H1 (cell line): ENCODE data around the gene PKP1. TPM values are rescaled to one million over a fixed set of nuclear protein-coding genes. Genes with fewer than 3 reads are reported as not detected.

ENCODE experiments used
- CTCF ChIA-PET: fragments of 300-600 bp; sonication (Branson Sonifier 250); formaldehyde crosslinking; loops from one replicate; lab custom pipeline; 2021; ENCODE audit not compliant: partially characterized antibody; lab: Charles Lee
- POLR2A ChIA-PET: fragments of 300-600 bp; sonication (Branson Sonifier 250); formaldehyde crosslinking; loops from one replicate; lab custom pipeline; 2021; ENCODE audit warnings: inconsistent platforms; ENCODE audit not compliant: partially characterized antibody; lab: Charles Lee
- DNase-seq, 2 experiments: peaks; one replicate each; pipeline versions ENCODE4 v3.0.0 to v3.0.0-alpha.2; 2010 to 2022; ENCODE audit warnings: low spot score in 2 of 2, low read depth in 1 of 2, mixed read lengths in 1 of 2
- FAIRE-seq: peaks from 2 replicates; lab custom pipeline; 2011; peaks lifted over from hg19 to GRCh38; lab: Jason Lieb, UNC
- H2AFZ ChIP-seq: 2 replicates; pipeline ENCODE4 v1.8.1; 2012; ENCODE audit warnings: low read length, inconsistent platforms
- H2AK5ac ChIP-seq: 2 replicates; pipeline ENCODE4 v1.6.1; 2013; ENCODE audit warnings: low read depth, low read length
- H2BK120ac ChIP-seq: replicated peaks from 2 replicates; pipeline ENCODE3; 2013; ENCODE audit warnings: low read depth, low read length, inconsistent platforms
- H2BK12ac ChIP-seq: 2 replicates; pipeline ENCODE4 v1.6.1; 2013; ENCODE audit warnings: low read depth, low read length
- H2BK15ac ChIP-seq: 2 replicates; pipeline ENCODE4 v1.6.1; 2013; ENCODE audit warnings: low read length
- H2BK20ac ChIP-seq: 2 replicates; pipeline ENCODE4 v1.6.1; 2013; ENCODE audit warnings: low read length
- H2BK5ac ChIP-seq: 2 replicates; pipeline ENCODE4 v1.6.1; 2013; ENCODE audit warnings: low read depth, low read length
- H3K14ac ChIP-seq: 2 replicates; pipeline ENCODE4 v1.6.1; 2013; ENCODE audit warnings: inconsistent platforms; ENCODE audit not compliant: insufficient read length
- H3K18ac ChIP-seq: 2 replicates; pipeline ENCODE4 v1.6.1; 2013; ENCODE audit warnings: low read length; ENCODE audit errors: extremely low read depth
- H3K23ac ChIP-seq: 2 replicates; pipeline ENCODE4 v1.6.1; 2013; ENCODE audit warnings: inconsistent platforms; ENCODE audit not compliant: insufficient read length
- H3K23me2 ChIP-seq: 2 replicates; pipeline ENCODE4 v1.6.1; 2013; ENCODE audit warnings: low read depth, low read length
- H3K27ac ChIP-seq: 2 replicates; pipeline ENCODE4 v1.6.1; 2011; ENCODE audit warnings: low read depth, low read length, inconsistent platforms
- H3K27me3 ChIP-seq, 4 experiments: replicated peaks in 1 of 4; 1 replicate in 1 of 4; 2 replicates in 3 of 4; pipeline versions ENCODE4 v1.6.1 to v1.8.1; 2011 to 2013; ENCODE audit warnings: low read length in 3 of 4, mild to moderate bottlenecking in 3 of 4, inconsistent platforms in 2 of 4, mixed read lengths in 2 of 4, moderate library complexity in 1 of 4; ENCODE audit not compliant: control insufficient read depth in 3 of 4, insufficient read depth in 3 of 4; ENCODE audit errors: extremely low read depth in 1 of 4
- H3K36me3 ChIP-seq, 4 experiments: 2 replicates each; pipeline versions ENCODE4 v1.6.1 to v1.8.1; 2011 to 2013; ENCODE audit warnings: mild to moderate bottlenecking in 4 of 4, low read length in 3 of 4, moderate library complexity in 2 of 4, control low read depth in 1 of 4, inconsistent platforms in 1 of 4; ENCODE audit not compliant: insufficient read depth in 4 of 4, control insufficient read depth in 2 of 4
- H3K4ac ChIP-seq: replicated peaks from 2 replicates; pipeline ENCODE3; 2013; ENCODE audit warnings: low read length, low read depth, mixed read lengths, inconsistent platforms; ENCODE audit not compliant: insufficient read length
- H3K4me1 ChIP-seq, 4 experiments: replicated peaks in 1 of 4; 1 replicate in 1 of 4; 2 replicates in 3 of 4; pipeline versions ENCODE4 v1.6.1 to v1.8.1; 2011 to 2013; ENCODE audit warnings: low read length in 3 of 4, inconsistent platforms in 2 of 4, mixed read lengths in 1 of 4; ENCODE audit not compliant: insufficient read depth in 4 of 4, control insufficient read depth in 3 of 4
- H3K4me2 ChIP-seq, 2 experiments: 2 replicates each; pipeline versions ENCODE4 v1.6.1 to v1.8.1; 2011 to 2013; ENCODE audit warnings: low read depth in 2 of 2, low read length in 2 of 2, control low read depth in 1 of 2, inconsistent platforms in 1 of 2, mild to moderate bottlenecking in 1 of 2; ENCODE audit not compliant: insufficient read depth in 1 of 2
- H3K4me3 ChIP-seq, 4 experiments: fragments of 200-600, 300-600 bp in 1 of 4; sonication (generic), shearing (Covaris generic), sonication (Bioruptor Twin) in 1 of 4; 2 replicates each; pipeline versions ENCODE4 v1.5.1 to v1.8.1; 2011 to 2016; ENCODE audit warnings: low read length in 4 of 4, low read depth in 3 of 4, control low read depth in 2 of 4, inconsistent platforms in 2 of 4, mild to moderate bottlenecking in 2 of 4, mixed read lengths in 1 of 4, moderate library complexity in 1 of 4; ENCODE audit not compliant: insufficient read depth in 2 of 4; ENCODE audit errors: extremely low read depth in 1 of 4
- H3K56ac ChIP-seq: replicated peaks from 2 replicates; pipeline ENCODE3; 2013; ENCODE audit warnings: low read depth, mild to moderate bottlenecking, mixed read lengths, low read length, inconsistent platforms; ENCODE audit not compliant: insufficient read length
- H3K79me1 ChIP-seq: 2 replicates; pipeline ENCODE4 v1.6.1; 2013; ENCODE audit warnings: low read depth, low read length, control low read depth
- H3K79me2 ChIP-seq, 2 experiments: 2 replicates each; pipeline versions ENCODE4 v1.6.1 to v1.8.1; 2012 to 2013; ENCODE audit warnings: low read length in 2 of 2, mild to moderate bottlenecking in 2 of 2, inconsistent platforms in 1 of 2; ENCODE audit not compliant: insufficient read depth in 2 of 2, control insufficient read depth in 1 of 2
- H3K9ac ChIP-seq, 4 experiments: replicated peaks in 1 of 4; 1 replicate in 1 of 4; 2 replicates in 3 of 4; pipeline versions ENCODE4 v1.6.1 to v1.8.1; 2011 to 2013; ENCODE audit warnings: low read depth in 3 of 4, low read length in 3 of 4, control low read depth in 2 of 4, mild to moderate bottlenecking in 2 of 4, moderate library complexity in 2 of 4, inconsistent platforms in 1 of 4; ENCODE audit errors: extremely low read depth in 1 of 4
- H3K9me3 ChIP-seq, 2 experiments: 2 replicates each; pipeline versions ENCODE4 v1.6.1 to v1.8.1; 2012 to 2013; ENCODE audit warnings: mild to moderate bottlenecking in 2 of 2, moderate library complexity in 2 of 2, control low read depth in 1 of 2, inconsistent platforms in 1 of 2, low read depth in 1 of 2, low read length in 1 of 2, mixed read lengths in 1 of 2; ENCODE audit not compliant: insufficient read depth in 2 of 2
- H4K20me1 ChIP-seq, 2 experiments: replicated peaks in 1 of 2; 2 replicates each; pipeline versions ENCODE3 to v1.8.1; 2011 to 2013; ENCODE audit warnings: inconsistent platforms in 2 of 2, low read length in 2 of 2, mild to moderate bottlenecking in 1 of 2; ENCODE audit not compliant: insufficient read depth in 2 of 2, control insufficient read depth in 1 of 2
- H4K5ac ChIP-seq: 2 replicates; pipeline ENCODE4 v1.6.1; 2013; ENCODE audit warnings: low read length, low read depth, mixed read lengths, inconsistent platforms; ENCODE audit not compliant: insufficient read length
- H4K8ac ChIP-seq: 2 replicates; pipeline ENCODE4 v1.8.0; 2013; ENCODE audit warnings: mild to moderate bottlenecking, moderate library complexity, low read length, inconsistent platforms; ENCODE audit not compliant: insufficient read depth; ENCODE audit errors: extremely low read depth
- H4K91ac ChIP-seq: replicated peaks from 2 replicates; pipeline ENCODE3; 2013; ENCODE audit warnings: low read length, mixed read lengths, inconsistent platforms; ENCODE audit not compliant: insufficient read length
- KDM1A ChIP-seq: fragments of 200-600, 300-600 bp; sonication (generic); IDR thresholded peaks from 2 replicates; pipeline ENCODE4 v1.7.1; 2016; ENCODE audit warnings: mild to moderate bottlenecking, low read length, borderline replicate concordance
- NRF1 ChIP-seq: IDR thresholded peaks from 2 replicates; pipeline ENCODE4 v1.6.1; 2011; ENCODE audit warnings: mild to moderate bottlenecking, low read depth, low read length, improper control_type of control experiment
- TCF12 ChIP-seq: IDR thresholded peaks from 2 replicates; pipeline ENCODE4 v1.6.1; 2011; ENCODE audit warnings: low read depth, mild to moderate bottlenecking, low read length
- WGBS, 2 experiments: shearing (Covaris generic) in 1 of 2; methylation state at CpG; one replicate each; pipeline versions ENCODE4 v1.1.6 to v1.1.7; 2013 to 2015; ENCODE audit warnings: low lambda C conversion rate in 2 of 2, mixed read lengths in 2 of 2, inconsistent platforms in 1 of 2, low coverage in 1 of 2, missing lambda C conversion rate in 1 of 2; ENCODE audit not compliant: insufficient replicate concordance in 2 of 2, insufficient coverage in 1 of 2, insufficient read length in 1 of 2; ENCODE audit errors: extremely low coverage in 1 of 2, missing lambda C conversion rate in 1 of 2; 5-methylcytosine and 5-hydroxymethylcytosine counted together
- polyA plus RNA-seq, 7 experiments: library from polyadenylated mRNA; depleted of rRNA in 3 of 7; stranded (reverse) in 5 of 7; unstranded in 2 of 7; fragments of >200 nt in 5 of 7; fragments of 200-250 nt in 2 of 7; gene quantifications; 1 replicate in 5 of 7; 2 replicates in 1 of 7; 4 replicates in 1 of 7; pipeline versions ENCODE4 v1.2.1 to v1.2.3, GENCODE V29; 2011 to 2013; ENCODE audit warnings: missing spikeins in 2 of 7, mixed read lengths in 2 of 7
- total RNA-seq: library from RNA; stranded (reverse); fragmentation: NEBNext Ultra II Directional; extraction: Animal tissue kit (Norgen Biotek cat#: 25700); gene quantifications from 2 replicates; pipeline ENCODE4 v1.2.1, GENCODE V29; 2021

Gene PKP1
- total and polyA plus RNA-seq, 2 of the 8 experiments (the other 6 are each of a cell fraction or from before 2014, with no cell fraction given) = 0.21 to 0.95 TPM

- Histone ChIP-seq H3K4ac (no peak overlapping the region), H3K79me2 (no peaks in the 10 kb centered on the region), H2AFZ (no peak overlapping the region), H3K27me3 (no peaks in the 10 kb centered on the region), H3K4me2 (no peak overlapping the region), H3K79me1 (no peaks in the 10 kb centered on the region), H4K8ac (no peak overlapping the region), H2AK5ac (no peak overlapping the region), H4K5ac (no peak overlapping the region), H3K27ac (no peak overlapping the region), H4K91ac (no peak overlapping the region), H2BK12ac (no peak overlapping the region), H3K23me2 (peaks cover 24% of the 10 kb centered on the region; the same call in 1 of the 2 replicates), H3K4me1 (no peaks in the 10 kb centered on the region), H3K9ac (no peak overlapping the region), H4K20me1 (no peaks in the 10 kb centered on the region), H3K9me3 (no peaks in the 10 kb centered on the region), H2BK5ac (no peak overlapping the region), H2BK15ac (no peak overlapping the region), H3K18ac (no peak overlapping the region), H3K36me3 (no peaks in the 10 kb centered on the region), H3K23ac (no peak overlapping the region), H3K4me3 (no peak overlapping the region), H2BK120ac (no peak overlapping the region), H2BK20ac (no peak overlapping the region), H3K14ac (no peak overlapping the region), H3K56ac (no peak overlapping the region)
- DNase-seq (peak in 1 of 2 experiments; percentile 37), FAIRE-seq (no peak)
- WGBS, 2 experiments = 85% methylated on average over 10 of the region's 10 CpGs; no CpG with 5 or more reads in 1 of the 2 experiments
- ChIA-PET CTCF (interaction anchor here (0.6 to 6.5 kb wide), 31 partner anchors 8 to 275 kb away, joined by 3 to 275 read pairs (median 7); no protein-coding TSS in a partner anchor), POLR2A (interaction anchor here (0.8 kb wide), 1 partner anchor 37 kb away, joined by 3 read pairs; no protein-coding TSS in a partner anchor)
- TF ChIP-seq NRF1 = no peak
- no peak for TF ChIP-seq TCF12
- TF ChIP-seq KDM1A = no peak
These were observed 29.9 kb upstream of the PKP1 start for GRCh38 chr1:201253411-201253810.
